Tibial nerve (tissue), 4 donors: ENCODE measurements around the gene CAMSAP2.

Source experiments
- CTCF ChIP-seq, 5 experiments: fragments of 200-600 bp in 3 of 5; fragments of 450-650 bp in 2 of 5; sonication (generic) in 3 of 5; IDR thresholded peaks; one replicate each; pipeline ENCODE4 v1.5.1; 2016 to 2019; ENCODE audit warnings: antibody characterized with exemption in 5 of 5, mild to moderate bottlenecking in 3 of 5, moderate library complexity in 2 of 5
- EP300 ChIP-seq, 2 donors: sonication (generic); formaldehyde crosslinking; IDR thresholded peaks; one replicate each; pipeline ENCODE4 v1.6.1; 2017; ENCODE audit warnings: antibody characterized with exemption in 2 of 2, mild to moderate bottlenecking in 1 of 2
- POLR2A ChIP-seq, 2 donors: fragments of 450-650 bp; IDR thresholded peaks; one replicate each; pipeline ENCODE4 v1.6.1; 2017; ENCODE audit warnings: antibody characterized with exemption in 2 of 2, mild to moderate bottlenecking in 2 of 2, moderate library complexity in 2 of 2

GRCh38 chr1:200877010-200877409 is 138.3 kb downstream of the CAMSAP2 start:
- no peak for TF ChIP-seq CTCF (IDR thresholded peaks at IDR 0.05)
- no peak for TF ChIP-seq EP300 (IDR thresholded peaks at IDR 0.05)
- no peak for TF ChIP-seq POLR2A (IDR thresholded peaks at IDR 0.05)
